ENCODE measurements around the gene LIFR. TPM values are rescaled to one million over a fixed set of nuclear protein-coding genes. Genes with fewer than 3 reads are reported as not detected.

LIFR gene
- total RNA-seq, 1 donor from 2014 or later: 16.0 TPM

DNA sequence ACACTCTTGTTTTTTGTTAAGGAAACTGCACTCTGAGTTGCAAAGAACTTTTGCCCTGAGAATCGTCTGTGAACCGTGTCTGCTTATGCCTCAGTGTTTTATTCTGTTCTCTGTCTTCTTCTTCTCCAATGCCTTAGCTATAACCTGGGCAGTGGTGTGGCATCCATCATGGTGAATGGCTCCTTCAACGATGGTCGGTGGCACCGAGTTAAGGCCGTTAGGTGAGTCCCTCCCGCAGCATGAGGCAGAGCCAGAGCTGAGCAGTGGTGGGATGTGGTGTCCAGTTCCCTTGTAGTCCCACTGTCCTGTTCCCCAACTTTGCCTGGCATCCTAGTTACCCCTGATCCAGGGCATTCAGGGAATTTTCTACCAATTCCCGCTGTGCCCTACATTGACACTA is 98.3 kb downstream of the LIFR start:
- no peaks in the 10 kb centered on the region for H3K36me3 Mint-ChIP-seq (ENCODE audit: low read depth, unreplicated experiment)
- peaks cover 2% of the 10 kb centered on the region for H3K9me3 Mint-ChIP-seq (ENCODE audit: unreplicated experiment)
- H3K4me3 ChIP-seq (ENCODE audit: insufficient read depth, low read depth, low read length): no peak overlapping the region
- peaks cover 6% of the 10 kb centered on the region for H3K4me1 Mint-ChIP-seq (ENCODE audit: low read depth, unreplicated experiment)
- FAIRE-seq (no peak), DNase-seq (ENCODE audit: low read depth) (no peak)
- TF ChIP-seq, protein P1, sequence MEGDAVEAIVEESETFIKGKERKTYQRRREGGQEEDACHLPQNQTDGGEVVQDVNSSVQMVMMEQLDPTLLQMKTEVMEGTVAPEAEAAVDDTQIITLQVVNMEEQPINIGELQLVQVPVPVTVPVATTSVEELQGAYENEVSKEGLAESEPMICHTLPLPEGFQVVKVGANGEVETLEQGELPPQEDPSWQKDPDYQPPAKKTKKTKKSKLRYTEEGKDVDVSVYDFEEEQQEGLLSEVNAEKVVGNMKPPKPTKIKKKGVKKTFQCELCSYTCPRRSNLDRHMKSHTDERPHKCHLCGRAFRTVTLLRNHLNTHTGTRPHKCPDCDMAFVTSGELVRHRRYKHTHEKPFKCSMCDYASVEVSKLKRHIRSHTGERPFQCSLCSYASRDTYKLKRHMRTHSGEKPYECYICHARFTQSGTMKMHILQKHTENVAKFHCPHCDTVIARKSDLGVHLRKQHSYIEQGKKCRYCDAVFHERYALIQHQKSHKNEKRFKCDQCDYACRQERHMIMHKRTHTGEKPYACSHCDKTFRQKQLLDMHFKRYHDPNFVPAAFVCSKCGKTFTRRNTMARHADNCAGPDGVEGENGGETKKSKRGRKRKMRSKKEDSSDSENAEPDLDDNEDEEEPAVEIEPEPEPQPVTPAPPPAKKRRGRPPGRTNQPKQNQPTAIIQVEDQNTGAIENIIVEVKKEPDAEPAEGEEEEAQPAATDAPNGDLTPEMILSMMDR (IDR thresholded peaks at IDR 0.05; ENCODE audit: insufficient read depth, low read depth, low read length): no peak
- TF ChIP-seq EZH2 (IDR thresholded peaks at IDR 0.05; ENCODE audit: insufficient read depth, low read length): no peak
- H3K27me3 ChIP-seq (ENCODE audit: insufficient read depth, low read length): peaks cover under 1% of the 10 kb centered on the region
- no peak overlapping the region for H3K4me2 ChIP-seq (ENCODE audit: low read length)
- no peak overlapping the region for H3K27ac Mint-ChIP-seq (ENCODE audit: unreplicated experiment)
- no peaks in the 10 kb centered on the region for H3K79me2 ChIP-seq (ENCODE audit: insufficient read depth, low read length)
- H3K4me3 Mint-ChIP-seq (ENCODE audit: unreplicated experiment): no peak overlapping the region
- H4K20me1 ChIP-seq (ENCODE audit: insufficient read depth, low read length): no peaks in the 10 kb centered on the region
- H3K9me3 ChIP-seq (ENCODE audit: insufficient read depth, low read depth, low read length): no peaks in the 10 kb centered on the region
- H3K27me3 Mint-ChIP-seq (ENCODE audit: low read depth, unreplicated experiment): peaks cover 29% of the 10 kb centered on the region
- H3K9ac ChIP-seq (ENCODE audit: low read length): no peak overlapping the region
- H3K27ac ChIP-seq (ENCODE audit: low read depth, low read length): no peak overlapping the region
- no peaks in the 10 kb centered on the region for H3K36me3 ChIP-seq (ENCODE audit: insufficient read depth, low read length)
- H3K4me1 ChIP-seq (ENCODE audit: insufficient read depth, low read length): peaks cover 5% of the 10 kb centered on the region
- H2AFZ ChIP-seq (ENCODE audit: low read depth, low read length): no peak overlapping the region

DNA sequence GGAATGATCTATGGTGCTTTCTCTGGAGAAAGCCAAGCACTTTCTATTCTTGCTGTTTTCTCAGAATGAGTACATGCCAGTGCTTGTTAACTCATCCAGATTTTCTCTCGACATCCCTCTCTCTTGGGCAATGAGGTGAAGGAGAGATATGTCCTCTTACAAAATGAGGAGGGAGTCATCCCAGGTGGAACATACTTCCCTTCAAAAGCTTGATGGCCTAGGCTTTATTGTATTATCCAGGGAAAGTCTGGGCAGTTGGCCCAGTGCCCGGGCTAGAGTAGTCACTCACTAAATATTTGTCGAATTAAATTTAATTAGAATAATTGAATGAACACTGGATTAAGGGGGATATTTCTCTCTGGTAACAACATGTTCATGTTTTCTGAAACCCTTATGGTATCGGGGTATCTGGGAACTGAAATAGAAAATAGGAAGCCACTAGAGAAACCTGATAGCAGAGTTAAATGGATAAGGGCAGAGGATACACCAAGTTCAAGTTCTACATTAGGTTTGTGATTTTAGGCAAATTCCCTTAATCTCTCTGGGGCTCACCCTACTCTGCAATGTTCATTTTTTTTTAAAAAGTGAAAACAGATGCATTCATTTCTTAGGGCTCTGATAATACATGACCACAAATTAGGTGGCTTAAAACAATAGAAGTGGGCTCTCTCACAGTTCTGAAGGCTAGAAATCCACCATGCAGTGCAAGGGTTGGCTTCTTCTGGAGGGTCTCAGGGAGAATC is 99.6 kb downstream of the LIFR start:
- TF ChIP-seq, protein P1 (IDR thresholded peaks at IDR 0.05; ENCODE audit: insufficient read depth, low read depth, low read length): no peak
- TF ChIP-seq EZH2 (IDR thresholded peaks at IDR 0.05; ENCODE audit: insufficient read depth, low read length): no peak
- no peak overlapping the region for H3K27ac Mint-ChIP-seq (ENCODE audit: unreplicated experiment)
- H3K36me3 Mint-ChIP-seq (ENCODE audit: low read depth, unreplicated experiment): no peaks in the 10 kb centered on the region
- H3K36me3 ChIP-seq (ENCODE audit: insufficient read depth, low read length): no peaks in the 10 kb centered on the region
- H2AFZ ChIP-seq (ENCODE audit: low read depth, low read length): no peak overlapping the region
- H3K9me3 Mint-ChIP-seq (ENCODE audit: unreplicated experiment): peaks cover 2% of the 10 kb centered on the region
- no peaks in the 10 kb centered on the region for H3K9me3 ChIP-seq (ENCODE audit: insufficient read depth, low read depth, low read length)
- H3K4me1 Mint-ChIP-seq (ENCODE audit: low read depth, unreplicated experiment): no peaks in the 10 kb centered on the region
- no peaks in the 10 kb centered on the region for H3K4me1 ChIP-seq (ENCODE audit: insufficient read depth, low read length)
- peaks cover 34% of the 10 kb centered on the region for H3K27me3 Mint-ChIP-seq (ENCODE audit: low read depth, unreplicated experiment)
- H3K27ac ChIP-seq (ENCODE audit: low read depth, low read length): no peak overlapping the region
- no peak for DNase-seq (ENCODE audit: low read depth)
- no peak overlapping the region for H3K4me3 ChIP-seq (ENCODE audit: insufficient read depth, low read depth, low read length)
- peaks cover 5% of the 10 kb centered on the region for H3K27me3 ChIP-seq (ENCODE audit: insufficient read depth, low read length)
- no peaks in the 10 kb centered on the region for H3K79me2 ChIP-seq (ENCODE audit: insufficient read depth, low read length)
- H3K9ac ChIP-seq (ENCODE audit: low read length): no peak overlapping the region
- no peak overlapping the region for H3K4me3 Mint-ChIP-seq (ENCODE audit: unreplicated experiment)
- FAIRE-seq: no peak
- H3K4me2 ChIP-seq (ENCODE audit: low read length): no peak overlapping the region
- H4K20me1 ChIP-seq (ENCODE audit: insufficient read depth, low read length): no peaks in the 10 kb centered on the region

DNA sequence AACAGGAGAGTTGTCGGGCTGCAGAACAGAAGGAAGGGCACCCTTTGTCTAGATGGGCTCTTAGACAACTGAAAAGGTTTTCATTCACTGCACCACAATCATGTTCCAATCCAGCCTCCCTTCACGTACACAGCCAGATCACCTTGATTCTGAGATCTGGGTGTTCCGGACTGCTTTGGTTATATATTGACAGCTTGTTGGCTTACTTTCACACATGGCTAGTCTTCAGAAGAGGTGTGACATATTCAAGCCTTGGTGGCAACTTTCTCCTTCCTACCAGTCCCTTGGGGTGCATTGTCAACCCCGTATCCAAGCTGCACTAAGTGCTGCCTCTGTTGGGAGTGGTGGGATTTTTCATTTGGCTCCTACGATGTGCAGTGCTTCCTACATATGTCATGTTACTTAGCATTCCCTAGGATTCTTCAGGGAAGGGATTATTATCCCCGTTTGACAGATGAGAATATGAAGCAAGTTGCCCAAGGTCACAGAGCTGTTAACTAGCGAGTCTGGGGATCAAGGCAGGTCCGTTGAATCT is 100.6 kb downstream of the LIFR start:
- Mint-ChIP-seq H3K9me3 (ENCODE audit: unreplicated experiment) (peaks cover 2% of the 10 kb centered on the region), H3K27me3 (ENCODE audit: low read depth, unreplicated experiment) (peaks cover 39% of the 10 kb centered on the region), H3K27ac (ENCODE audit: unreplicated experiment) (no peak overlapping the region), H3K4me3 (ENCODE audit: unreplicated experiment) (no peak overlapping the region), H3K4me1 (ENCODE audit: low read depth, unreplicated experiment) (no peaks in the 10 kb centered on the region), H3K36me3 (ENCODE audit: low read depth, unreplicated experiment) (no peaks in the 10 kb centered on the region)
- TF ChIP-seq EZH2 (IDR thresholded peaks at IDR 0.05; ENCODE audit: insufficient read depth, low read length): no peak
- TF ChIP-seq, protein P1 (IDR thresholded peaks at IDR 0.05; ENCODE audit: insufficient read depth, low read depth, low read length): no peak
- H3K27ac ChIP-seq (ENCODE audit: low read depth, low read length): no peak overlapping the region
- H3K4me1 ChIP-seq (ENCODE audit: insufficient read depth, low read length): no peaks in the 10 kb centered on the region
- H3K4me2 ChIP-seq (ENCODE audit: low read length): no peak overlapping the region
- no peaks in the 10 kb centered on the region for H3K79me2 ChIP-seq (ENCODE audit: insufficient read depth, low read length)
- no peak overlapping the region for H3K4me3 ChIP-seq (ENCODE audit: insufficient read depth, low read depth, low read length)
- no peaks in the 10 kb centered on the region for H4K20me1 ChIP-seq (ENCODE audit: insufficient read depth, low read length)
- H3K9me3 ChIP-seq (ENCODE audit: insufficient read depth, low read depth, low read length): no peaks in the 10 kb centered on the region
- H3K27me3 ChIP-seq (ENCODE audit: insufficient read depth, low read length): peaks cover 5% of the 10 kb centered on the region
- no peak for DNase-seq (ENCODE audit: low read depth)
- no peaks in the 10 kb centered on the region for H3K36me3 ChIP-seq (ENCODE audit: insufficient read depth, low read length)
- H3K9ac ChIP-seq (ENCODE audit: low read length): no peak overlapping the region
- H2AFZ ChIP-seq (ENCODE audit: low read depth, low read length): no peak overlapping the region
- no peak for FAIRE-seq
